ENCODE data around the gene SNRPA1.

SNRPA1 gene

DNA sequence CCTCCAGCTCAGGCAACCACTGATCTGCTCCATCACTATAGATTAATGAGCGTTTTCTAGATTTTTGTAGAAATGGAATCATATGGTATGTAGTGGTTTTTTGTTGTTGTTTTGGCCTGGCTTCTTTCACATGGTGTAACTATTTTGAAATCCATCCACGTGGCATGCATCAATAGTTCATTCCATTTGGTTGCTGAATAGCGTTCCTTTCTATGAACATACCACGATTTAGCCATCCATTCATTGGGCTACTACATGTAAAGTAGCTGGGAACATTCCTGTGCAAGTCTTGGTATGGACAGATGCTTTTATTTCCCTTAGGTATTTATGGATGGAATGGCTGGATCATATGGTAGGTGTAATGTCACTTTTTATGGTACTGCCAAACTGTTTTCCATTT is 32.5 kb downstream of the SNRPA1 start:
- no peak overlapping the region for H3K4me3 ChIP-seq (ENCODE audit: low read depth, low read length)
- DNase-seq (ENCODE audit: low read depth, low spot score), result no peak
- POLR2A ChIA-PET, result no interaction called here
- CTCF ChIA-PET, result interaction anchor here (0.8 to 6.1 kb wide), 8 partner anchors 8 to 345 kb away, joined by 3 to 60 read pairs (median 4); no protein-coding TSS in a partner anchor
- TF ChIP-seq, protein P1, sequence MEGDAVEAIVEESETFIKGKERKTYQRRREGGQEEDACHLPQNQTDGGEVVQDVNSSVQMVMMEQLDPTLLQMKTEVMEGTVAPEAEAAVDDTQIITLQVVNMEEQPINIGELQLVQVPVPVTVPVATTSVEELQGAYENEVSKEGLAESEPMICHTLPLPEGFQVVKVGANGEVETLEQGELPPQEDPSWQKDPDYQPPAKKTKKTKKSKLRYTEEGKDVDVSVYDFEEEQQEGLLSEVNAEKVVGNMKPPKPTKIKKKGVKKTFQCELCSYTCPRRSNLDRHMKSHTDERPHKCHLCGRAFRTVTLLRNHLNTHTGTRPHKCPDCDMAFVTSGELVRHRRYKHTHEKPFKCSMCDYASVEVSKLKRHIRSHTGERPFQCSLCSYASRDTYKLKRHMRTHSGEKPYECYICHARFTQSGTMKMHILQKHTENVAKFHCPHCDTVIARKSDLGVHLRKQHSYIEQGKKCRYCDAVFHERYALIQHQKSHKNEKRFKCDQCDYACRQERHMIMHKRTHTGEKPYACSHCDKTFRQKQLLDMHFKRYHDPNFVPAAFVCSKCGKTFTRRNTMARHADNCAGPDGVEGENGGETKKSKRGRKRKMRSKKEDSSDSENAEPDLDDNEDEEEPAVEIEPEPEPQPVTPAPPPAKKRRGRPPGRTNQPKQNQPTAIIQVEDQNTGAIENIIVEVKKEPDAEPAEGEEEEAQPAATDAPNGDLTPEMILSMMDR (IDR thresholded peaks at IDR 0.05; ENCODE audit: insufficient read depth, low read length, missing control alignments), result no peak

DNA sequence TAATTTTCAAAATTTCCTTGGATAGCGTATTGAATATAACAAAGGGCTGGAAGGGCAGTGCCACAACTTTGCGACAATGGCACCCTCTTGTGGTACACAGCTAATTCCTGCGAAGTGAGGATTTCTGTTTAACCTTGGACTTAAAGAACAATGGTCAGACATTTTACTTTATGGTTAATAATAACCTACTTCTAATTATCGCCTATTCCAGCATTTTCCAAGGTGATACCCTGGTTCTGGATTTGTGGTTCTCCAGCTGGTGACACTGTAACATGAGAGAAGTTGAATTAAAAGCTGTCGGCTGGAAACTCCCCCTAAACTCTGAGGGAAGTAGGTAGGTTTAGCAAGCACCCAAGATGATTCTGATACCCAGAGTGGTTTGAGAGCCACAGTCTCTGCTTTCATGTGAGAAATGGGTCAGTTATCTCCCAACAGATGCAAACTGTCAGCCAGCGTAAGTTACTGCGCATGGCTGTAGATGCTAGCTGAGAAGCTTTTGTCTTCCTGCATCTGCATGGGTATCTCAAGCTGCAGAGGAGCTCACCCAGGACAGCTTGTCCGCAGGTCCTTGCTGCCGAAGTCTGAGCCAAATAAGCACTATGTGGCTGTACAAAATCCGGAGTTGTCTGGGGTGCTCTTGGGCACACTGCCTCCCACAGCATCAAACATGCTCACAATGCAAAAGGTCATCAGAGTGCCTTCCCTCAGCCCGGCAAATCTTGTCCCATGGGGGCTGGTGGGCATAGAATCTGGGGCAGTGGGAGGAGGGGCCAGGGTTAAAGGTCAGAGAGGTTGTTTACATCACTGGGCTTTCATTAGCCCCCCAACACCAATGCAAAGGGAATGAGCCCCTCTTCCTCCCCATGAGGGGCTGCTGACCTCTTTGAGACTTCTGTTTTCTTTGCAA is 36.6 kb downstream of the SNRPA1 start:
- ChIA-PET CTCF (interaction anchor here (0.6 to 11.9 kb wide), 34 partner anchors 9 to 648 kb away, joined by 3 to 278 read pairs (median 4); no protein-coding TSS in a partner anchor), POLR2A (no interaction called here)
- TF ChIP-seq, protein P1 (IDR thresholded peaks at IDR 0.05; ENCODE audit: insufficient read depth, low read length, missing control alignments), result peak; percentile 62
- DNase-seq (ENCODE audit: low read depth, low spot score), result no peak
- no peak overlapping the region for H3K4me3 ChIP-seq (ENCODE audit: low read depth, low read length)

DNA sequence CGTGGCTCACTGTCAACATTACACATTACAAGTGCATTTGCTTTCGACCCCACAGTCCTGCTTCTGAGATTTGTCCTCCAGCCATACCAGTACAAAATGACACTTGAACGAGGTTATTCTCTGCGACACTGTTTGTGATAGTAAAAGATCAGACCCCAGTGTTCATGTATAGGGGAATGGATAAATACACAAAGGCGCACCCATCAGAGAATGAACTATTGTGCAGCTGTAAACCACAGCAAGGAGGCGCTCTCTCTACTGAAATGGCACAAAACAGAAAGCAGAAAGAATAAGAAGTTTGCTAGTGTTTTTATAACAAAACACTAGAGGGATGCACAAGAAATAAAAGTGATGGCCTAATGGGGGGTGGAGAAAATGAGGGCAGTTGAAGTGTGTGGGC is 38.3 kb downstream of the SNRPA1 start:
- DNase-seq (ENCODE audit: low read depth, low spot score), result no peak
- CTCF ChIA-PET, result interaction anchor here (1.1 to 11.9 kb wide), 7 partner anchors 124 to 338 kb away, joined by 3 to 278 read pairs (median 20); partner anchors contain the start of gene LRRK1
- TF ChIP-seq, protein P1 (IDR thresholded peaks at IDR 0.05; ENCODE audit: insufficient read depth, low read length, missing control alignments), result no peak
- POLR2A ChIA-PET, result no interaction called here
- no peak overlapping the region for H3K4me3 ChIP-seq (ENCODE audit: low read depth, low read length)

DNA sequence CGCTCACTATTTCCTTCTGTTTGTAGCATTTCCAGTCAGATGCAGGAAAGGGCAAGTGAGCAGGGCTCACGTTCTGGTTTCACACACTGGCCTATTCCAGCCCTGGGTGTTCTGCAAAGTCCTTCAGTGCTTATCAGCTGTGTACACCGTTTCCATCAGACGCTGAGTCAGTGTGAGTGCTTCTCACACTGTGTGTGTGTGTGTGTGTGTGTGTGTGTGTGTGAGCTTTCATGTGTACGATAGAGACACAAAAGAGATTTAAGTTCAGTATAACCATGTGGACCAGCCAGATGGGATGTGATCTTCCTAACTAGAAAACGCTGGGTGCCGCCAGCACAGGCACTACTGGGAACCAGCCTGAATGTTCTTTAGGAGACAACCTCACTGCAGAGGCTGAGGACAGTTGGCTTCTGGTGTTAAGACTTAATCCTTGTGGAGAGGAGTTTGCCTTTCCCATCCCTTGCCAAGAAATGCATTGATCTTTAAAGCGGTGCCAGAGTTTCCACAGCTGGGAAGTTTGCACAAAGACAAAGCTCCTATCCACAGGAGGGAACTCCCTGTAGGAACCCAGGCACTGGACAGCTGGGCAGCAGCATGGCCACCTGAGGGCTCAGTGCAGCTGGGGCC is 39.3 kb downstream of the SNRPA1 start:
- no peak overlapping the region for H3K4me3 ChIP-seq (ENCODE audit: low read depth, low read length)
- CTCF ChIA-PET, result interaction anchor here (0.8 to 11.9 kb wide), 13 partner anchors 9 to 339 kb away, joined by 3 to 278 read pairs (median 3); partner anchors contain the start of gene LRRK1
- DNase-seq (ENCODE audit: low read depth, low spot score), result no peak
- POLR2A ChIA-PET, result interaction anchor here (0.5 kb wide), 1 partner anchor 131 kb away, joined by 3 read pairs; no protein-coding TSS in a partner anchor
- TF ChIP-seq, protein P1 (IDR thresholded peaks at IDR 0.05; ENCODE audit: insufficient read depth, low read length, missing control alignments), result no peak

DNA sequence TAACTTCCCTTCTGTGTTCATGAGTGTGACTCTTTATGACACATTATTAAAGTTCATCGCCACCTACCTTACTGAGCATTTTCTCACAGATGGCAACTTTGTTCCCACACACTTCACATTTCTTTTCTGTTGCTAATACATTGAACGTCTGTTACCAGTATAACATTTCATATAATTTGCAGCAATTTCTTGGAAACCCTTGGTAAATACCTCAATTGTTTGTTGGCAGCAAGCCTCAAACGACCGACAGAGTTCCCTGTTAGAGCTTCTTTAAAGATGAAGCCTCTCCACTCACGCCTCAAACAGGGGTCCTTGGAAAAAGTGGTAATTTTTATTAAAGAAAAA is 40.0 kb downstream of the SNRPA1 start:
- H3K4me3 ChIP-seq (ENCODE audit: low read depth, low read length), result no peak overlapping the region
- CTCF ChIA-PET, result interaction anchor here (0.7 to 11.9 kb wide), 13 partner anchors 8 to 338 kb away, joined by 3 to 278 read pairs (median 3); partner anchors contain the start of gene LRRK1
- no peak for DNase-seq (ENCODE audit: low read depth, low spot score)
- POLR2A ChIA-PET, result interaction anchor here (0.5 kb wide), 1 partner anchor 130 kb away, joined by 3 read pairs; no protein-coding TSS in a partner anchor
- TF ChIP-seq, protein P1 (IDR thresholded peaks at IDR 0.05; ENCODE audit: insufficient read depth, low read length, missing control alignments), result no peak

All from AG04449 (cell line).